Thoracic aorta (tissue), 2 donors: ENCODE measurements around the gene CNOT9. TPM values are rescaled to one million over a fixed set of nuclear protein-coding genes. Genes with fewer than 3 reads are reported as not detected.

Experiments
- ATAC-seq: fragments of 150-250 bp; one replicate; pipeline ENCODE4 v1.8.0; 2017; ENCODE audit warnings: low read depth; ENCODE audit not compliant: insufficient number of reproducible peaks, low FRiP score
- DNase-seq: peaks from one replicate; pipeline ENCODE4 v3.0.0-alpha.2; 2020; ENCODE audit warnings: low spot score
- H3K27ac ChIP-seq, 2 donors: fragments of 200-600 bp; sonication (generic); 1 replicate in 1 of 2; 2 replicates in 1 of 2; pipeline ENCODE4 v1.5.1; 2016; ENCODE audit warnings: mild to moderate bottlenecking in 2 of 2, moderate library complexity in 2 of 2
- H3K27me3 ChIP-seq: fragments of 200-600 bp; sonication (generic); replicated peaks from 2 replicates; pipeline ENCODE4 v1.6.0; 2016; ENCODE audit warnings: mild to moderate bottlenecking; ENCODE audit not compliant: insufficient read depth
- H3K36me3 ChIP-seq: fragments of 200-600 bp; sonication (generic); one replicate; pipeline ENCODE4 v1.5.1; 2016
- H3K4me1 ChIP-seq, 2 donors: fragments of 200-600 bp; sonication (generic); 1 replicate in 1 of 2; 2 replicates in 1 of 2; pipeline versions ENCODE4 v1.5.1 to v1.6.0; 2016; ENCODE audit warnings: low read depth in 2 of 2, mild to moderate bottlenecking in 1 of 2; ENCODE audit not compliant: control insufficient read depth in 1 of 2
- H3K4me3 ChIP-seq: fragments of 200-600 bp; sonication (generic); 2 replicates; pipeline ENCODE4 v1.5.1; 2016; ENCODE audit warnings: mild to moderate bottlenecking
- H3K9me3 ChIP-seq: fragments of 200-600 bp; sonication (generic); 2 replicates; pipeline ENCODE4 v1.5.1; 2016
- total RNA-seq, 2 donors: library from RNA; depleted of rRNA; stranded (reverse); fragments of >200 nt; gene quantifications; one replicate each; pipeline versions ENCODE4 v1.1.0 to v1.2.3, GENCODE V29; 2016
- TF ChIP-seq, protein P1 (sequence below): fragments of 200-600 bp; sonication (generic); IDR thresholded peaks from one replicate; pipeline ENCODE4 v1.5.1; 2019; ENCODE audit warnings: antibody characterized with exemption

CNOT9 gene
- total RNA-seq, 2 donors from 2014 or later, result 33.7 to 59.5 TPM

GRCh38 chr2:218644721-218645120, 76.1 kb downstream of the CNOT9 start:
- no peak for DNase-seq
- Histone ChIP-seq H3K4me1 (no peaks in the 10 kb centered on the region), H3K4me3 (no peak overlapping the region), H3K27me3 (no peaks in the 10 kb centered on the region), H3K27ac (no peak overlapping the region), H3K36me3 (peaks cover 79% of the 10 kb centered on the region), H3K9me3 (no peaks in the 10 kb centered on the region)
- TF ChIP-seq, protein P1, sequence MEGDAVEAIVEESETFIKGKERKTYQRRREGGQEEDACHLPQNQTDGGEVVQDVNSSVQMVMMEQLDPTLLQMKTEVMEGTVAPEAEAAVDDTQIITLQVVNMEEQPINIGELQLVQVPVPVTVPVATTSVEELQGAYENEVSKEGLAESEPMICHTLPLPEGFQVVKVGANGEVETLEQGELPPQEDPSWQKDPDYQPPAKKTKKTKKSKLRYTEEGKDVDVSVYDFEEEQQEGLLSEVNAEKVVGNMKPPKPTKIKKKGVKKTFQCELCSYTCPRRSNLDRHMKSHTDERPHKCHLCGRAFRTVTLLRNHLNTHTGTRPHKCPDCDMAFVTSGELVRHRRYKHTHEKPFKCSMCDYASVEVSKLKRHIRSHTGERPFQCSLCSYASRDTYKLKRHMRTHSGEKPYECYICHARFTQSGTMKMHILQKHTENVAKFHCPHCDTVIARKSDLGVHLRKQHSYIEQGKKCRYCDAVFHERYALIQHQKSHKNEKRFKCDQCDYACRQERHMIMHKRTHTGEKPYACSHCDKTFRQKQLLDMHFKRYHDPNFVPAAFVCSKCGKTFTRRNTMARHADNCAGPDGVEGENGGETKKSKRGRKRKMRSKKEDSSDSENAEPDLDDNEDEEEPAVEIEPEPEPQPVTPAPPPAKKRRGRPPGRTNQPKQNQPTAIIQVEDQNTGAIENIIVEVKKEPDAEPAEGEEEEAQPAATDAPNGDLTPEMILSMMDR, result no peak
- no peak for ATAC-seq

DNA sequence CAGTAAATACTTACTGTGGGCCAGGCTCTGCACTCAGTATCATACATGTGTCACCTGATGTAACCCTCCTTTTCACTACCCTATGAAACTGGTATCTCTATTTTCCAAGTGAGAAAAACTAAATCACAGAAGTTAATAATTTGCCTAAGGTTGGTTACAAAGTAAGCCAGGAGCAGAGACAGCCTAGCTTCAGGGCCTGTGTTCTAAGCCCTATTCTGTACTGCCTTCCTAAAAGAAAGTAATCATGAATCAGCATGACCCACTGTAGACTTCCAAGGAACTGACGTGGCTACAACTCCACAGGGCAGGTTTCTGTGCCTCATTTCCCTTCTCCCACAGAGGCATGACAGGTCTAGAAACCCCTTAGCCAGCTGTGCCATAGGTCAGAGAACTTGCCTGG, 76.5 kb downstream of the CNOT9 start:
- no peaks in the 10 kb centered on the region for H3K9me3 ChIP-seq
- no peak for DNase-seq

More for the DNA sequence above, 76.5 kb downstream of the CNOT9 start:
- Histone ChIP-seq H3K36me3 (peaks cover 79% of the 10 kb centered on the region), H3K4me3 (no peak overlapping the region), H3K4me1 (no peaks in the 10 kb centered on the region), H3K27ac (no peak overlapping the region), H3K27me3 (no peaks in the 10 kb centered on the region)
- TF ChIP-seq, protein P1, result no peak
- ATAC-seq, result no peak

Other genes starting within 250 kb of the CNOT9 start
- gene CATIP, start 212.0 kb upstream of the CNOT9 start, total RNA-seq, result not detected
- 100 to 1,000 TPM; 122 to 190 TPM for gene SLC11A1, start 186.6 kb upstream of the CNOT9 start, total RNA-seq
- 100 to 1,000 TPM; 141 to 182 TPM for gene CTDSP1, start 169.0 kb upstream of the CNOT9 start, total RNA-seq
- 1 to 10 TPM in 1 of 2 donors, not detected in 1; 3.6 TPM for gene VIL1, start 149.7 kb upstream of the CNOT9 start, total RNA-seq
- 10 to 100 TPM; 10.2 to 18.6 TPM for gene USP37, start 488 bp upstream of the CNOT9 start, total RNA-seq
- gene PLCD4, start 39.1 kb downstream of the CNOT9 start, total RNA-seq, result 1 to 10 TPM; 1.6 to 8.3 TPM
- 10 to 100 TPM; 27.9 to 47.9 TPM for gene ZNF142, start 90.8 kb downstream of the CNOT9 start, total RNA-seq
- gene BCS1L, start 90.8 kb downstream of the CNOT9 start, total RNA-seq, result 10 to 100 TPM; 30.2 to 40.1 TPM
- gene RNF25, start 103.2 kb downstream of the CNOT9 start, total RNA-seq, result 10 to 100 TPM; 19.0 to 30.3 TPM
- gene STK36, start 103.2 kb downstream of the CNOT9 start, total RNA-seq, result 10 to 100 TPM; 26.0 to 55.4 TPM
- 10 to 100 TPM; 10.8 to 24.1 TPM for gene TTLL4, start 142.0 kb downstream of the CNOT9 start, total RNA-seq
- 10 to 100 TPM; 31.6 to 37.8 TPM for gene CYP27A1, start 213.3 kb downstream of the CNOT9 start, total RNA-seq